HG03175 (cell line): ENCODE results near the gene ME3.
"Not testable (repeated sequence)": the region's sequence is repeated elsewhere in the genome, so short reads cannot be mapped to it uniquely, and the experiment has no call there.

ENCODE experiments used
- ATAC-seq: cut with Tn5 transposase; IDR thresholded peaks from one replicate; pipeline ENCODE4 v1.9.1; 2021; ENCODE audit warnings: mild to moderate bottlenecking, moderate library complexity; ENCODE audit not compliant: unreplicated experiment

ME3 gene

GRCh38 chr11:86565801-86566312, 106.6 kb downstream of the ME3 start:
- ATAC-seq: no peak

DNA sequence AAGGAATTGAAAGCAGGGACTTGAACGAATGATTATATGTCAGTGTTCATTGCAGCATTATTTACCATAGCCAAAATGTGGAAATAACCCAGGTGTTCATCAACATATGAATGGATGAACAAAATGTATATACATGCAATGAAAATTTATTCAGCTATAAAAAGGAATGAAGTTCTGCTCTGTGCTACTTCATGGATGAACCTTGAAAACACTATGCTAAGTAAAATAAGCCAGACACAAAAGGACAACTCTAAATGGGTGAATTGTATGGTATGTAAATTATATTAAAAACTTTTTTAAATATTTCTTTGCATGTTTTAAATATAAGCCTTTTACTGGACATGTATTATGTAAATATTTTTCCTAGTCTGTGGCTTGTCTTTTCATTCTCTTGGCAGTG, 107.0 kb downstream of the ME3 start:
- no peak for ATAC-seq

- not testable (repeated sequence) for ATAC-seq
Measured at GRCh38 chr11:86562842-86563241, 109.6 kb downstream of the ME3 start.

GRCh38 chr11:86559311-86559945, 113.0 kb downstream of the ME3 start:
- ATAC-seq: no peak

GRCh38 chr11:86558841-86559240, 113.6 kb downstream of the ME3 start:
- ATAC-seq: no peak

GRCh38 chr11:86558207-86558606, 114.2 kb downstream of the ME3 start:
- ATAC-seq: no peak

DNA sequence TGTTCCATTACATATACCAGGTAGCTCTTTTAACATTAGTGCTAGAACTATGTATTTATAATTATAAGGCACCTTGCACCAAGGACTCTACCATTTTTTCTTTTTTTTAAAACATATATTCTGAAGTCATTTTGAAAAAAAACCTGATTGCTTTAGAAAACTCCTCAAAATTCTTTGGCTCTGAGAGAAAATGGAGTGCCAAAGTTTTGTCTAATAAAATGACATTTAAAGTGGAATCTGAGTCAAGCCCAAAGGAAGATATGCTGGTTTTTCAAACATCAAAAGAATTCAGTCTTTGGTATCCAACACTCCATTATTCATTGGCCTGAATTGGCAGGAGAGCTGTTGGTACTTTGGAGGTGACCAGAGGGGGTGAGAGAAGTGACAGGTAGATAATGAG, 116.5 kb downstream of the ME3 start:
- ATAC-seq: no peak

GRCh38 chr11:86555401-86555800, 117.0 kb downstream of the ME3 start:
- no peak for ATAC-seq

GRCh38 chr11:86553265-86553664, 119.2 kb downstream of the ME3 start:
- no peak for ATAC-seq

GRCh38 chr11:86551288-86552092, 120.9 kb downstream of the ME3 start:
- peak; percentile 67 for ATAC-seq

DNA sequence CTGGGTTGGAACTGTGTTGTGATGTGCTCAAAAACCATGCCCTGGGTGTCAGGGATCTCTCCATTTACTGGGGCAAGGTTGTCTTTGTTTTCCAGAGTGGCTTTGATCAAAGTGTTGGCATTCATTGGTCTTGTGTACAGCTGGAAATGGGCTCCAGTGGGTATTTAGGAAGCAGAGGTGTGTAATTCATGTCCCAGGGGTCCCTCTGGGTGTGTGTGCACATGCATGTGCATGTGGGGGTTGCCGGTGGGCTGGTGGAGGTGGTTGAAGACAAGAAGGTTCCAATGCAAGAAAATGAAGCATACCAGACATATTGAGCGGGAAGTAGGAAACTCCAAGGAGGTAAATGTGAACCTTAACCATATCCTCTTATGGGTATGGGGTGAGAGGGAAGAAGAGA, 121.7 kb downstream of the ME3 start:
- no peak for ATAC-seq

DNA sequence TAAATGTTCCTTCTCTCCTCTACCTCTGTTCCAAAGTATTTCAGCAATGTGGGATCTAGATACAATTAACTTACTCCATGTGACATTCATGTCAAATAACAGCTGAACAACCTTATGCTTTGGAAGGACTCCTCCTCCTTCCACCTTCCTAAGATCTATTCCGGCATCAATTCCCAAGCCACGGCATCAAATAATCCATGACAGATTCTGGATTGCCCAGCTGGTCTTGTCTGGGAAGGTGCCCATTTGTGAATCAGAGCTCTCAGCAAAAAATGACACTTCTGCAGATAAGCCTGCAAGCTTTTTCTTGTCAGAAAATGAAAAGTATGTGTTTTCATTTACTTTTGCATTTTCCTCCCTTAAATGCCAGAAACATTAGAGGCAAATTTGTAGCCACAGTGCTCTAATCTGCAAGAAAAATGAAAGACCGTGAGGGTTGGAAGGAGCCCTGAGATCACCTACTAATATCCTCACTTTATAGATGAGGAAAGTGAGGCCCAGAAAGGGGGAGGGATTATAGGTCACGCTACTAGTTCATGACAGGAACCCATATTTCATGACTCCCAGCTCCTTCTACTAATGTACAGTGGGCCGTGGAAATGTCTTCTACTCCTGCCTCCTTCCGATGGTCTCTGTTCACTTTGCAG, 124.0 kb downstream of the ME3 start:
- ATAC-seq: no peak

DNA sequence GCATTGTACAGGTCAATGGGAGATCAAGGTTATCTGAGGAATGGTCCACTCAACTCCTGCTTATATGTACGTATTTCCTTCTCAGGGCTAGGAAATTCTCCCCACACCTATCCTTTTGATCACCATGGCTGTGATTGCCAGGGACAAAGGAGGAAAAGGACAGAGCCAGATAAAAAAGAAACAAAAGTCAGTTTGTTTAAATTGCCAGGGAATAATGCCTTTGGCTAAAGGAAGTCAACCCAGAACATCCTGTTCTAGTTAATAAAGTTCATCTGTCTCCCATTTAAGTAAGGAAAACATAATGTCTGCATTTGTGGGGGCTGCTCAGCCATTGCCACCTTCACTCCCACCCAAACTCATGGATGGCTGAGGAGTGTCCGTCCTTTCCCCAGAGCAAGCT, 124.7 kb downstream of the ME3 start:
- ATAC-seq: no peak

DNA sequence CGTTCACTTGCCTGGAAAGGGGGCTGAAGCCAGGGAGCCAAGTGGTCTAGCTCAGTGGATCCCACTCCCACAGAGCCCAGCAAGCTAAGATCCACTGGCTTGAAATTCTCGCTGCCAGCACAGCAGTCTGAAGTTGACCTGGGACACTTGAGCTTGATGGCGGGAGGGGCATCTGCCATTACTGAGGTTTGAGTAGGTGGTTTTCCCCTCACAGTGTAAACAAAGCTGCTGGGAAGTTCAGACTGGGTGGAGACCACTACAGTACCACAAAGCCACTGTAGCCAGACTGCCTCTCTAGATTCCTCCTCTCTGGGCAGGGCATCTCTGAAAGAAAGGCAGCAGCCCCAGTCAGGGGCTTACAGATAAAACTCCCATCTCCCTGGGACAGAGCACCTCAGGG, 131.1 kb downstream of the ME3 start:
- ATAC-seq: not testable (repeated sequence)

- ATAC-seq: no peak
Measured at GRCh38 chr11:86538223-86538548, 134.2 kb downstream of the ME3 start.

- ATAC-seq: no peak
Measured at GRCh38 chr11:86537541-86538222, 134.7 kb downstream of the ME3 start.

- no peak for ATAC-seq
Measured at GRCh38 chr11:86535773-86536172, 136.6 kb downstream of the ME3 start.

DNA sequence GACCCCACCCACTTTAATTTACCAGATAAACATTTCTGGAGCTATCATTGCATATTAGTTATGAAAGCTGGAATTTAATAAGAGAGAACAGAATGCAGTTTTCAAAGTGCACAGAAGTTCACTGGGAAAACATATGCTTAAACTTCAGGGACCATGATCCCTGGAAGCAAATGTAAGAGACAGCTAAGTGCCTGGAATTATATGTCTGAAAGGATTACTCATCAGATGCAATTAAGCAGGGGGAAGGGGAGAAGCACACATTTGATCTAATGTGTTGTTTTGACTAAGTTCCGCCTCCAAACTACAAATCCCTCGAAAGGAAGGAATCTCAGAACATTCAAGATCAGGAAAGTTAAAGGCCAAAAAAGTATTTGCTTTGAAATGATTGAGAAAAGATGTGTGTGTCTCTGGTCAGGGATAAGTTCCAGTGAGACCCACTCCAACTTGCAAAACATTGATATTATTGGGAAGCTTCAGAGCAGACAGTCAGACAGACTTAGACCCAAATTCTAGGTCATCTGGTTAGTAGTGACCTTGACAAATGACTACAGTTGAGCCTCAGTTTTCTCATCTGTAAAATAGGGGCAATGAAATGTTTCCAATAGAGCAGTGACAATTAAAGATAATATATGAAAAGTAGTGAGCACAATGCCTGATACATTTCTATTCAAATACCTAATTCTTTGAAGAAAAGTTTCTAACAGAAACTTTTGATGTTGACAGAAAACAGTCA, 147.6 kb downstream of the ME3 start:
- no peak for ATAC-seq

- ATAC-seq: no peak
Measured at GRCh38 chr11:86523738-86524619, 148.4 kb downstream of the ME3 start.

- not testable (repeated sequence) for ATAC-seq
Measured at GRCh38 chr11:86522512-86522911, 149.9 kb downstream of the ME3 start.
